OCI-LY3 (cell line): ENCODE data around the gene FGD3.
"Not testable (repeated sequence)": the region's sequence is repeated elsewhere in the genome, so short reads cannot be mapped to it uniquely, and the experiment has no call there.

Experiments used
- H2AFZ ChIP-seq: fragments of 200-600, 300-600 bp; shearing (Covaris generic); 2 replicates; pipeline ENCODE4 v1.6.0; 2014; ENCODE audit warnings: antibody characterized with exemption, low read depth, low read length
- H3K27ac ChIP-seq: fragments of 200-600, 300-600 bp; sonication (generic); 2 replicates; pipeline ENCODE4 v1.5.1; 2014; ENCODE audit warnings: mild to moderate bottlenecking, low read length, moderate library complexity, mixed read lengths
- H3K27me3 ChIP-seq: fragments of 200-600, 300-600 bp; sonication (generic); 2 replicates; pipeline ENCODE4 v1.6.1; 2014; ENCODE audit warnings: low read depth, low read length, mixed read lengths
- H3K36me3 ChIP-seq: fragments of 200-600, 300-600 bp; sonication (generic); replicated peaks from 2 replicates; pipeline ENCODE3; 2014; ENCODE audit warnings: low read depth, low read length, mixed read lengths
- H3K4me1 ChIP-seq: fragments of 300-600, 200-600 bp; sonication (generic); 2 replicates; pipeline ENCODE4 v1.6.1; 2014; ENCODE audit warnings: low read length, mixed read lengths
- H3K4me2 ChIP-seq: fragments of 200-600, 300-600 bp; sonication (generic); 2 replicates; pipeline ENCODE4 v1.6.1; 2014; ENCODE audit warnings: low read length, mixed read lengths
- H3K4me3 ChIP-seq: fragments of 300-600, 200-600 bp; sonication (generic); 2 replicates; pipeline ENCODE4 v1.5.1; 2014; ENCODE audit warnings: antibody characterized with exemption, mild to moderate bottlenecking, low read length, moderate library complexity
- H3K79me2 ChIP-seq: fragments of 300-600, 200-600 bp; shearing (Covaris generic); 2 replicates; pipeline ENCODE4 v1.6.1; 2014; ENCODE audit warnings: mild to moderate bottlenecking, low read length, mixed read lengths
- H3K9ac ChIP-seq: fragments of 300-600, 200-600 bp; shearing (Covaris generic); 2 replicates; pipeline ENCODE4 v1.6.0; 2014; ENCODE audit warnings: mild to moderate bottlenecking, low read length, moderate library complexity
- H3K9me3 ChIP-seq: fragments of 200-600, 300-600 bp; shearing (Covaris generic); 2 replicates; pipeline ENCODE4 v1.6.1; 2014; ENCODE audit warnings: low read length, mixed read lengths; ENCODE audit not compliant: insufficient read depth
- H4K20me1 ChIP-seq: fragments of 200-600, 300-600 bp; sonication (generic); 2 replicates; pipeline ENCODE4 v1.6.1; 2016; ENCODE audit warnings: low read length, mixed read lengths; ENCODE audit not compliant: insufficient read depth
- EZH2phosphoT487 ChIP-seq: fragments of 200-600 bp; shearing (Covaris generic); IDR thresholded peaks from 2 replicates; pipeline ENCODE4 v1.6.1; 2018; ENCODE audit warnings: antibody characterized with exemption, mixed run types, low read depth
- TF ChIP-seq, protein P1 (sequence below): fragments of 200-600, 300-600 bp; sonication (generic); IDR thresholded peaks from 2 replicates; pipeline ENCODE4 v1.5.1; 2014; ENCODE audit warnings: antibody characterized with exemption, low read length, low read depth

Gene FGD3, protein sequence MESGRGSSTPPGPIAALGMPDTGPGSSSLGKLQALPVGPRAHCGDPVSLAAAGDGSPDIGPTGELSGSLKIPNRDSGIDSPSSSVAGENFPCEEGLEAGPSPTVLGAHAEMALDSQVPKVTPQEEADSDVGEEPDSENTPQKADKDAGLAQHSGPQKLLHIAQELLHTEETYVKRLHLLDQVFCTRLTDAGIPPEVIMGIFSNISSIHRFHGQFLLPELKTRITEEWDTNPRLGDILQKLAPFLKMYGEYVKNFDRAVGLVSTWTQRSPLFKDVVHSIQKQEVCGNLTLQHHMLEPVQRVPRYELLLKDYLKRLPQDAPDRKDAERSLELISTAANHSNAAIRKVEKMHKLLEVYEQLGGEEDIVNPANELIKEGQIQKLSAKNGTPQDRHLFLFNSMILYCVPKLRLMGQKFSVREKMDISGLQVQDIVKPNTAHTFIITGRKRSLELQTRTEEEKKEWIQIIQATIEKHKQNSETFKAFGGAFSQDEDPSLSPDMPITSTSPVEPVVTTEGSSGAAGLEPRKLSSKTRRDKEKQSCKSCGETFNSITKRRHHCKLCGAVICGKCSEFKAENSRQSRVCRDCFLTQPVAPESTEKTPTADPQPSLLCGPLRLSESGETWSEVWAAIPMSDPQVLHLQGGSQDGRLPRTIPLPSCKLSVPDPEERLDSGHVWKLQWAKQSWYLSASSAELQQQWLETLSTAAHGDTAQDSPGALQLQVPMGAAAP

DNA sequence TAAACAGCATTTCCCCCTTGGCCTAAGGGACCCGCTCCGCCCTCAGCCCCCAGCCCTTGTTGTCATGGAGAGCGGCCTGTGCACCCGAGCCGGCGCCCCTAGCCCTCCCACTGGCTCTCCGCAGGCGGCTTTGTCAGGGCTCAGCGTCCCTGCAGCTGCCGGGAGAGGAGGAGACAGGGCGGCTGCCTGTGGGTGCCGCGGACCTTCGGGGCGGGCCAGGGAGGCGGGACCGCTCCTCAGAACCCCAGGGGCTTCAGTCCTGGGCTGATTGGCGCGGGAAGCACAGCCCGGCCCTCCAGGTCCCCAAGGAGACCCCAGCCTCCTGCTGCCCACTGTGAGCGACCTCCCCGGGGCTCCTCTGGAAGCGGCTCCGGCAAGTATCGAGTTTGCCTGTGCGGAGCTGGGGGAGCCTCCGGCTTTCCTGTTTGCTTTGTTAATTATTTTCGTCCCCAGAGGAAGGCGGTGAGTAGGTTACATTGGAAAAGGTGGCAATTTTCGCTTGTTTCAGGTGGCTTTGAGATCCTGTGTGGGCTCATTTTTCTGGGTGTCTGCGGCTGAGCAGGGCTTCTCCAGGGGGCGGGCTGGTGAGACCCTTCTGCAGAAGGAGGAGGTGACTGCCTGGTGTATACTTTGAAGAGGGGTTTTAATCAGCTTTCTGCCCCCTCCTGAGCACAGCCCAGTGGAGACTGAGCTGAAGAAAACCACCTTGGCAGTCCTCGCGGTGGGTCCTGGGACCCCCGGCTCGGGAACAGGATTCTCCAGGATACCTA lies at the start of gene FGD3:
FGD3 (plus strand) TSS at position 256 of the 770 bp plus-strand sequence. CDS start 28,734 bp downstream, outside the sequence.
- no peak within 1 kb of the TSS for H2AFZ ChIP-seq

DNA sequence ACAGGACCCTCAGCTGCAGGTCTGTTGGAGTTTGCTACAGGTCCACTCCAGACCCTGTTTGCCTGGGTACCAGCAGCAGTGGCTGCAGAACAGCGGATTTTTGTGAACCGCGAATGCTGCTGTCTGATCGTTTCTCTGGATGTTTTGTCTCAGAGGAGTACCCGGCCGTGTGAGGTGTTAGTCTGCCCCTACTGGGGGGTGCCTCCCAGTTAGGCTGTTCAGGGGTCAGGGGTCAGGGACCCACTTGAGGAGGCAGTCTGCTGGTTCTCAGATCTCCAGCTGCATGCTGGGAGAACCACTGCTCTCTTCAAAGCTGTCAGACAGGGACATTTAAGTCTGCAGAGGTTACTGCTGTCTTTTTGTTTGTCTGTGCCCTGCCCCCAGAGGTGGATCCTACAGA lies 42.2 kb upstream of the FGD3 start:
- not testable (repeated sequence) for H3K27me3 ChIP-seq, H3K4me3 ChIP-seq, H3K36me3 ChIP-seq, H3K4me1 ChIP-seq, H3K79me2 ChIP-seq, H3K4me2 ChIP-seq, H4K20me1 ChIP-seq, H3K9me3 ChIP-seq, H2AFZ ChIP-seq, H3K9ac ChIP-seq, H3K27ac ChIP-seq

More for the DNA sequence above, at the start of gene FGD3:
- no peak within 1 kb of the TSS for H3K9ac ChIP-seq
- no peak within 1 kb of the TSS for H3K27ac ChIP-seq
- H3K4me3 ChIP-seq: no peak within 1 kb of the TSS
- no peaks in the 10 kb centered on the region for H3K36me3 ChIP-seq
- TF ChIP-seq, protein P1, sequence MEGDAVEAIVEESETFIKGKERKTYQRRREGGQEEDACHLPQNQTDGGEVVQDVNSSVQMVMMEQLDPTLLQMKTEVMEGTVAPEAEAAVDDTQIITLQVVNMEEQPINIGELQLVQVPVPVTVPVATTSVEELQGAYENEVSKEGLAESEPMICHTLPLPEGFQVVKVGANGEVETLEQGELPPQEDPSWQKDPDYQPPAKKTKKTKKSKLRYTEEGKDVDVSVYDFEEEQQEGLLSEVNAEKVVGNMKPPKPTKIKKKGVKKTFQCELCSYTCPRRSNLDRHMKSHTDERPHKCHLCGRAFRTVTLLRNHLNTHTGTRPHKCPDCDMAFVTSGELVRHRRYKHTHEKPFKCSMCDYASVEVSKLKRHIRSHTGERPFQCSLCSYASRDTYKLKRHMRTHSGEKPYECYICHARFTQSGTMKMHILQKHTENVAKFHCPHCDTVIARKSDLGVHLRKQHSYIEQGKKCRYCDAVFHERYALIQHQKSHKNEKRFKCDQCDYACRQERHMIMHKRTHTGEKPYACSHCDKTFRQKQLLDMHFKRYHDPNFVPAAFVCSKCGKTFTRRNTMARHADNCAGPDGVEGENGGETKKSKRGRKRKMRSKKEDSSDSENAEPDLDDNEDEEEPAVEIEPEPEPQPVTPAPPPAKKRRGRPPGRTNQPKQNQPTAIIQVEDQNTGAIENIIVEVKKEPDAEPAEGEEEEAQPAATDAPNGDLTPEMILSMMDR: no peak
- no peak for TF ChIP-seq EZH2phosphoT487
- no peaks in the 10 kb centered on the region for H3K9me3 ChIP-seq
- no peaks in the 10 kb centered on the region for H4K20me1 ChIP-seq
- no peaks in the 10 kb centered on the region for H3K4me1 ChIP-seq
- no peak within 1 kb of the TSS for H3K4me2 ChIP-seq
- no peaks in the 10 kb centered on the region; the same call in 1 of the 2 replicates for H3K27me3 ChIP-seq
- H3K79me2 ChIP-seq: no peaks in the 10 kb centered on the region

DNA sequence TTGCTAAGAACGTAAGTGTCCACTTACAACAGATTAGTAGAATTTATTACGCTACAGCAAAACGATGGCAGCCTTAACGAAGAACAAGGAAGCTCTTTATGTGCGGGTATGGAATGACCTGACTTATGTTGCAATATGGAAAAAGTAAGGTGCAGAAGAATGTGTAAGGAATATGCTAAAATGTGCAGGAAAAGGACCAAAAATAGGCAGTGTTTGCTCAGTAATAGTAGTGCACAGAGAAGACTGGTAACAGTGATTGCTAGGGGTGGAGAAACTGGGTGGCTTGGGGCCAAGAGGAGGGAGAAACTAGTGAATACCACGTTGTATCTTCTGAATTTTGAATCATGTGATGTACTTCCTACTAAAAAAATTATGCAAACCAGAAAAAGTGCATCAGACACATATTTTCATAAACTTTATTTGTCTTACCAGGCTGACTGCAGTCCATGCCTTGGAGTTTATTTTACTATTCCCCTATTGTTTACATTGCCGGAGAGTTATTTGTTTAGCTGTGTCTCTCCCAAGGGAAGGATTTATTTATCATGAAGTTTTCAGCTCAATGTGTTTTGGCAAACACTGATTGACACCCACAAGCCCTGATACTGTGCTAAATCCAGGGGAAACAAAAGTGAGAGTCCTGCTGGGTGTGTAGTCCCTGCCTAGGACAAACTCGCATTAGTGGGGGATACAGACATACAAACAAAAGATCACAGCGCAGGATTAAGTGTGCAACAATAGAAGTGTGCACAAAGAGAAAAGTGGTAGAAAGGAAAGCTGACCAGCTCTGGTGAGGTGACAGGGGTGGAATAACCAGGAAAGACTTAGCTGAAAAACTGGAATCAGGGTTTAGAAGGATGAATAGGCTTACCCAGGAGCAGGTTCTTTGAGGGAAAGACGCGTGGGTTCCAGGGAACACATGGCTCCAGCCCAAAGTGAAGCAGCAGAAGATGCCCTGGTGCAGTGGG lies 35.5 kb upstream of the FGD3 start:
- no peaks in the 10 kb centered on the region for H3K9me3 ChIP-seq
- no peak overlapping the region for H3K27ac ChIP-seq
- peaks cover 12% of the 10 kb centered on the region for H3K27me3 ChIP-seq
- no peak overlapping the region for H3K9ac ChIP-seq
- no peaks in the 10 kb centered on the region for H3K36me3 ChIP-seq
- no peak overlapping the region for H3K4me3 ChIP-seq
- TF ChIP-seq, protein P1: no peak
- TF ChIP-seq EZH2phosphoT487: no peak
- no peak overlapping the region for H3K4me2 ChIP-seq
- H4K20me1 ChIP-seq: no peaks in the 10 kb centered on the region
- H3K4me1 ChIP-seq: peaks cover 1% of the 10 kb centered on the region
- H3K79me2 ChIP-seq: no peaks in the 10 kb centered on the region
- H2AFZ ChIP-seq: no peak overlapping the region
